ENCODE results near the gene VPS9D1.
"Not testable (repeated sequence)": the region's sequence is repeated elsewhere in the genome, so short reads cannot be mapped to it uniquely, and the experiment has no call there.

DNA sequence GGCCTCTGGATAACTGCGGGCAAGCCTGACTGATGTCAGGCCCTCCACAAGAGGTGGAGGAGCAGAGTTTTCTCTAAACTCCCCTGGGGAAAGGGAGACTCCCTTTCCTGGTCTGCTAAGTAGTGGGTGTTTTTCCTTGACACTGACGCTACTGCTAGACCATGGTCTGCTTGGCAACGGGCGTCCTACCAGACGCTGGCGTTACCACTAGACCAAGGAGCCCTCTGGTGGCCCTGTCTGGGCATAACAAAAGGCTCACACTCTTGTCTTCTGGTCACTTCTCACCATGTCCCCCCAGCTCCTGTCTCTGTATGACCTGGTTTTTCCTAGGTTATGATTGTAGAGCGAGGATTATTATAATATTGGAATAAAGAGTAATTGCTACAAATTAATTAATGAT lies 53.7 kb downstream of the VPS9D1 start:
- TF ChIP-seq EZH2 (IDR thresholded peaks at IDR 0.05; ENCODE audit: insufficient read depth, poor library complexity, severe bottlenecking); EZH2phosphoT487 (IDR thresholded peaks at IDR 0.05; ENCODE audit: insufficient read depth, low read depth): not testable (repeated sequence)
